GM06990 (cell line): ENCODE results near the gene OR51B4.

ENCODE experiments used
- DNase-seq: peaks from one replicate; pipeline ENCODE4 v3.0.0-alpha.2; 2011; ENCODE audit not compliant: insufficient read length; ENCODE audit errors: extremely low read depth
- H3K27me3 ChIP-seq: replicated peaks from 2 replicates; pipeline ENCODE4 v1.6.0; 2011; ENCODE audit warnings: low read length; ENCODE audit not compliant: control insufficient read depth, insufficient read depth
- H3K36me3 ChIP-seq: 2 replicates; pipeline ENCODE4 v1.5.1; 2011; ENCODE audit warnings: low read length; ENCODE audit not compliant: control insufficient read depth, insufficient read depth
- H3K4me3 ChIP-seq: replicated peaks from 2 replicates; pipeline ENCODE4 v1.5.1; 2011; ENCODE audit warnings: low read depth, mild to moderate bottlenecking, control low read depth, low read length
- TF ChIP-seq, protein P1 (sequence below): IDR thresholded peaks from 2 replicates; pipeline ENCODE4 v1.5.1; 2011; ENCODE audit warnings: low read length, control low read depth, mild to moderate bottlenecking, inconsistent platforms; ENCODE audit not compliant: insufficient read depth, poor library complexity, severe bottlenecking

Gene OR51B4

DNA sequence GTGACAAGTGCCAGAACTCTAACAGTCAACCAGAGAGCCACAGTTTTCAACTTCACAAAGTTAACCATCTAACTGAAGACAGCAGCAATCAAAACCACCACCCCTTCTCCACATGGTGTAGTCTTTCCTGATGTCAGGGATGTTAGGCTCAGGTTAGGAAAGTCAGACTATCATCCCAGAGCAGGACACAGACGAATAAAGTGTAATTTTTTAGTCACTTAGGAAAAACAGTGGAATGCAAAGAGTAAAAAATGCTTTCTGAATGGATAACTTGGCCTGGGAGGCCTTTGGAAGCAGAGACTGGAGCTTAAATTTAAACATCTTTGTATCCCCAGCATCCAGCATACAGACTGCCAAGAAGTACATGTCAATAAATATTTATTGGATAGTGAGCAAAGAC, 15.4 kb downstream of the OR51B4 start:
- no peak for DNase-seq
- no peaks in the 10 kb centered on the region for H3K27me3 ChIP-seq
- no peaks in the 10 kb centered on the region for H3K36me3 ChIP-seq
- TF ChIP-seq, protein P1, sequence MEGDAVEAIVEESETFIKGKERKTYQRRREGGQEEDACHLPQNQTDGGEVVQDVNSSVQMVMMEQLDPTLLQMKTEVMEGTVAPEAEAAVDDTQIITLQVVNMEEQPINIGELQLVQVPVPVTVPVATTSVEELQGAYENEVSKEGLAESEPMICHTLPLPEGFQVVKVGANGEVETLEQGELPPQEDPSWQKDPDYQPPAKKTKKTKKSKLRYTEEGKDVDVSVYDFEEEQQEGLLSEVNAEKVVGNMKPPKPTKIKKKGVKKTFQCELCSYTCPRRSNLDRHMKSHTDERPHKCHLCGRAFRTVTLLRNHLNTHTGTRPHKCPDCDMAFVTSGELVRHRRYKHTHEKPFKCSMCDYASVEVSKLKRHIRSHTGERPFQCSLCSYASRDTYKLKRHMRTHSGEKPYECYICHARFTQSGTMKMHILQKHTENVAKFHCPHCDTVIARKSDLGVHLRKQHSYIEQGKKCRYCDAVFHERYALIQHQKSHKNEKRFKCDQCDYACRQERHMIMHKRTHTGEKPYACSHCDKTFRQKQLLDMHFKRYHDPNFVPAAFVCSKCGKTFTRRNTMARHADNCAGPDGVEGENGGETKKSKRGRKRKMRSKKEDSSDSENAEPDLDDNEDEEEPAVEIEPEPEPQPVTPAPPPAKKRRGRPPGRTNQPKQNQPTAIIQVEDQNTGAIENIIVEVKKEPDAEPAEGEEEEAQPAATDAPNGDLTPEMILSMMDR: no peak
- H3K4me3 ChIP-seq: no peak overlapping the region

DNA sequence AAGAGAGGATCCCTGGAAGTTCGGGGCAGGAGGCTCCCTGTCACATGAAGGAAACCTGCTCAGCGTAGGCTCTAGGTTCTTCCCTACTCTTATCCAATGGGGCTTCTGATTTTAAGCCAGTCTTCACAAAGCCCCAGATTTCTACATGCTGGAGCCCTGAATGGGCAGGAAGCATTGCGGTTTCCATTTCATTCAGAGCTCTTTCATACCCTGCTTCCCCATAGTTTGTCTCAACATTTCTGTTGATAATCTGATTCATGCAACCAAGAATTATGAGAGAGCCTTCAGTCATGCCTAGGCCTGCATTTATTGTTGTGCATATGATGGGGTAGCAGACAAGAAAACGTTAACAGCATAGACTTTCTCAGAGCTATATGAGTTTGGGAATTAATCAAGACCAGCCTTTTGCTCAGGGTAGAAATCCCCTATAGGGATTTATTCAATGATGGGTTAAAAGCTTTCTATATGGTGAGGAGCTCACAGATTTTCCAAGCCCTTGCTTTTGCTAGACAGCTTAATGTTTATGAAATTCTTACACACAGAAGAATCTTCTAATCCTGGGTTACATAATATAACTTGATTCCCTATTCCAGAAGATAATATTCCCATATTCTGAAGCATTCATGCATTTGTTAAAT, 15.9 kb downstream of the OR51B4 start:
- TF ChIP-seq, protein P1: no peak
- Histone ChIP-seq H3K4me3 (no peak overlapping the region), H3K36me3 (no peaks in the 10 kb centered on the region), H3K27me3 (no peaks in the 10 kb centered on the region)
- DNase-seq: no peak

DNA sequence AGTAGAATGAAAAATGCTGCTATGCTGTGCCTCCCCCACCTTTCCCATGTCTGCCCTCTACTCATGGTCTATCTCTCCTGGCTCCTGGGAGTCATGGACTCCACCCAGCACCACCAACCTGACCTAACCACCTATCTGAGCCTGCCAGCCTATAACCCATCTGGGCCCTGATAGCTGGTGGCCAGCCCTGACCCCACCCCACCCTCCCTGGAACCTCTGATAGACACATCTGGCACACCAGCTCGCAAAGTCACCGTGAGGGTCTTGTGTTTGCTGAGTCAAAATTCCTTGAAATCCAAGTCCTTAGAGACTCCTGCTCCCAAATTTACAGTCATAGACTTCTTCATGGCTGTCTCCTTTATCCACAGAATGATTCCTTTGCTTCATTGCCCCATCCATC, 17.1 kb downstream of the OR51B4 start:
- no peaks in the 10 kb centered on the region for H3K27me3 ChIP-seq
- DNase-seq: no peak
- TF ChIP-seq, protein P1: no peak
- H3K36me3 ChIP-seq: no peaks in the 10 kb centered on the region
- no peak overlapping the region for H3K4me3 ChIP-seq

DNA sequence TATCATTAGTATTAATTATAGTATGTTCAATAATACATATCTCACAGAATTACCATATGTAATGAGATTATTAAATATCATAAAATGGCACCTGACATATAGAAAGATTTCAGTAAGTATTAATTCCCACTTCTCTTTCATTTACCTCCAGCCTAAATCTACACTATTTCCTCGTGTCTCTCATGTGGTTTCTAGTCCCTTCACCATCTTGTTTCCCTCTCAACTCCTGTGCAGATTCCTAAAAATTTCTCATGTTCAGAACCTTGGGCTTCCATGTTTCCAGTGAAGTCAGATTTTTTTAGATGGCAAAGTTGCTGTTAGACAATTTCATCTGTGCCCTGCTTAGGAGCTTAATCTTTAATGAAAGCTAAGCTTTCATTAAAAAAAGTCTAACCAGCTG, 17.9 kb downstream of the OR51B4 start:
- H3K27me3 ChIP-seq: no peaks in the 10 kb centered on the region
- H3K4me3 ChIP-seq: no peak overlapping the region
- no peaks in the 10 kb centered on the region for H3K36me3 ChIP-seq
- TF ChIP-seq, protein P1: no peak
- DNase-seq: no peak

DNA sequence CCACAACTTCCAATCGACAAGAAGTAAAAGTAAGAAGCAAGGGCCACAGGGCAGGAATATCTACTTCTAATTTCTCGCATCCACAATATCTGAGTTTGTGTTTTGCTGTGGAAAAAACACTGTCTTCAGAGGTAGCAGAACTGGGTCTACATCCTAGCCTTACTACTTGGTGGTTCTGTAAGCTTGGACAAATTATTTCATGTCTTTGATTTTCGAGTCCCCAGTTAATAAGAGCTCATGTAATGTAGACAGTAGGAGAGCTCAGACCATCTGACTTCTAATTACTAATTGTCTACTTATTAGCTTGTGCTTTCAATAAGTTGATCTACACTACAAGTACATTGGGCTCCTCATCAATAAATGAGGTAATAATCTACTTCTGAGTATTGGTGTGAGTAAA, 18.7 kb downstream of the OR51B4 start:
- Histone ChIP-seq H3K36me3 (no peaks in the 10 kb centered on the region), H3K27me3 (no peaks in the 10 kb centered on the region), H3K4me3 (no peak overlapping the region)
- TF ChIP-seq, protein P1: no peak
- no peak for DNase-seq

DNA sequence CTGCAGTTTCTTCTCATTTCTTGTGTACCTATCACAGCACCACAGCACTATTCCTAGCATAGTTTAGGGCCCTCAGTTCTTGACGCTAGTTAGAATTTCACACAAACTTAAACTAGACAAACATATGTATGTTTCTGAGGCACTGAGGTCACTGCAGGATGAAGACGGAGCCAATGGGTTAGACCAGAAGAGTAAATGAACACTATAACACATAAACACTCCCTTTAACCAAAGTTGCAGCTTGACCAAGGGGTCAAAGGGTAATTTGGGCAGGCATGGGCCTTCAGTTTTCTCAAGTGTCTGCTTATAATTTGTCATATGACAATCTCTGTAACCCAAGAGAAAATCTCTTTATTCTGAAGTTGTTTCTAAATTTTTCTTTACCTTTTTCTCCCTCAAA, 19.1 kb downstream of the OR51B4 start:
- Histone ChIP-seq H3K36me3 (no peaks in the 10 kb centered on the region), H3K4me3 (no peak overlapping the region), H3K27me3 (no peaks in the 10 kb centered on the region)
- TF ChIP-seq, protein P1: no peak
- DNase-seq: no peak
